ENCODE data around the gene ZNF277.
"Not testable (repeated sequence)": the region's sequence is repeated elsewhere in the genome, so short reads cannot be mapped to it uniquely, and the experiment has no call there.

GRCh38 chr7:112391841-112392286 is 185.4 kb downstream of the ZNF277 start:
- TF ChIP-seq POLR2A, CTCF, EP300 (IDR thresholded peaks at IDR 0.05): not testable (repeated sequence)
